NT2/D1 (cell line): ENCODE results near the gene KATNB1.

Experiments used
- YY1 ChIP-seq: IDR thresholded peaks from 2 replicates; pipeline ENCODE4 v1.6.1; 2011; ENCODE audit not compliant: insufficient read length, insufficient read depth
- ZNF274 ChIP-seq: IDR thresholded peaks from 2 replicates; pipeline ENCODE4 v1.6.1; 2011; ENCODE audit warnings: mild to moderate bottlenecking, low read depth, low read length

GRCh38 chr16:57732037-57732436 lies 3.5 kb upstream of the KATNB1 start:
- TF ChIP-seq YY1 (no peak), ZNF274 (no peak)
